Sigmoid colon (tissue), 3 donors: ENCODE results near the gene ATP2B2.

ENCODE experiments used
- CTCF ChIP-seq, 4 experiments: fragments of 450-650 bp in 3 of 4; fragments of 200-600 bp in 1 of 4; IDR thresholded peaks; one replicate each; pipeline ENCODE4 v1.5.1; 2016 to 2019; ENCODE audit warnings: antibody characterized with exemption in 4 of 4, mild to moderate bottlenecking in 3 of 4, moderate library complexity in 2 of 4
- POLR2A ChIP-seq, 2 donors: fragments of 450-650 bp; IDR thresholded peaks; one replicate each; pipeline ENCODE4 v1.6.1; 2016; ENCODE audit warnings: antibody characterized with exemption in 2 of 2, mild to moderate bottlenecking in 2 of 2, moderate library complexity in 2 of 2

GRCh38 chr3:10373686-10374261 lies 131.6 kb downstream of the ATP2B2 start:
- no peak for TF ChIP-seq CTCF (IDR thresholded peaks at IDR 0.05)
- TF ChIP-seq POLR2A (IDR thresholded peaks at IDR 0.05): no peak
